ENCODE measurements around the gene NBAS. TPM values are rescaled to one million over a fixed set of nuclear protein-coding genes. Genes with fewer than 3 reads are reported as not detected.

The NBAS gene
- total RNA-seq, 3 donors from 2014 or later (not counting 1 experiment from before 2014, with no cell fraction given) = 27.8 to 34.7 (median 29.2) TPM

DNA sequence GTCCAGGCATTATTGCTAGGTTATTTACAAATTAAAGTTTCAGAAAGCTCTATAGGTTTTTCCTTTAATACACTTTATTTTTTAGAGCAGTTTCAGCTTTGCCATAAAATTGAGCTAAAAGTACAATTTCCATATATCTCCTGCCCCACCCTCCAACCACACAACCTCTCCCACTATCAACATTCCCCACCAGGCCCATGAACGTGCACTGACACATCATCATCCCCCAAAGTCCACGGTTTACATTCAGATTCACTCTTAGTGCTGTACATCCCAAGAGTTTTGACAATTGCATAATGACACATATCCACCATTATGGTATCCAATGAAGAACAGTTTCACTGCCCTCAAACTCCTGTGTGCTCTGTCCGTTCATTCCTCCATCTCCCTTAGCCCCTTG lies 139.4 kb downstream of the NBAS start:
- no peak overlapping the region for H3K27ac Mint-ChIP-seq
- WGBS (ENCODE audit: insufficient coverage) = 92% methylated on average over 3 of the region's 3 CpGs
- intact Hi-C loops (cut with micrococcal nuclease) = no loop called here
- H3K27ac ChIP-seq (ENCODE audit: low read length) = no peak overlapping the region
- no peaks in the 10 kb centered on the region for H3K9me3 Mint-ChIP-seq
- H3K36me3 Mint-ChIP-seq = no peaks in the 10 kb centered on the region
- no peak overlapping the region for H3K4me3 Mint-ChIP-seq
- H3K4me3 ChIP-seq (ENCODE audit: low read length) = no peak overlapping the region
- H3K27me3 ChIP-seq (ENCODE audit: control insufficient read depth, insufficient read depth, low read length) = no peaks in the 10 kb centered on the region
- DNase-seq (no peak), ATAC-seq (no peak)
- TF ChIP-seq, protein P1, sequence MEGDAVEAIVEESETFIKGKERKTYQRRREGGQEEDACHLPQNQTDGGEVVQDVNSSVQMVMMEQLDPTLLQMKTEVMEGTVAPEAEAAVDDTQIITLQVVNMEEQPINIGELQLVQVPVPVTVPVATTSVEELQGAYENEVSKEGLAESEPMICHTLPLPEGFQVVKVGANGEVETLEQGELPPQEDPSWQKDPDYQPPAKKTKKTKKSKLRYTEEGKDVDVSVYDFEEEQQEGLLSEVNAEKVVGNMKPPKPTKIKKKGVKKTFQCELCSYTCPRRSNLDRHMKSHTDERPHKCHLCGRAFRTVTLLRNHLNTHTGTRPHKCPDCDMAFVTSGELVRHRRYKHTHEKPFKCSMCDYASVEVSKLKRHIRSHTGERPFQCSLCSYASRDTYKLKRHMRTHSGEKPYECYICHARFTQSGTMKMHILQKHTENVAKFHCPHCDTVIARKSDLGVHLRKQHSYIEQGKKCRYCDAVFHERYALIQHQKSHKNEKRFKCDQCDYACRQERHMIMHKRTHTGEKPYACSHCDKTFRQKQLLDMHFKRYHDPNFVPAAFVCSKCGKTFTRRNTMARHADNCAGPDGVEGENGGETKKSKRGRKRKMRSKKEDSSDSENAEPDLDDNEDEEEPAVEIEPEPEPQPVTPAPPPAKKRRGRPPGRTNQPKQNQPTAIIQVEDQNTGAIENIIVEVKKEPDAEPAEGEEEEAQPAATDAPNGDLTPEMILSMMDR (IDR thresholded peaks at IDR 0.05) = no peak
- H3K9me3 ChIP-seq (ENCODE audit: control insufficient read depth, insufficient read depth, low read length) = no peaks in the 10 kb centered on the region
- H3K36me3 ChIP-seq (ENCODE audit: control insufficient read depth, insufficient read depth, low read length) = peaks cover 3% of the 10 kb centered on the region
- H3K4me1 ChIP-seq (ENCODE audit: control insufficient read depth, insufficient read depth, low read length) = no peaks in the 10 kb centered on the region
- no peaks in the 10 kb centered on the region for H3K4me1 Mint-ChIP-seq
- no peaks in the 10 kb centered on the region for H3K27me3 Mint-ChIP-seq (ENCODE audit: low read depth in 2 of 2)

DNA sequence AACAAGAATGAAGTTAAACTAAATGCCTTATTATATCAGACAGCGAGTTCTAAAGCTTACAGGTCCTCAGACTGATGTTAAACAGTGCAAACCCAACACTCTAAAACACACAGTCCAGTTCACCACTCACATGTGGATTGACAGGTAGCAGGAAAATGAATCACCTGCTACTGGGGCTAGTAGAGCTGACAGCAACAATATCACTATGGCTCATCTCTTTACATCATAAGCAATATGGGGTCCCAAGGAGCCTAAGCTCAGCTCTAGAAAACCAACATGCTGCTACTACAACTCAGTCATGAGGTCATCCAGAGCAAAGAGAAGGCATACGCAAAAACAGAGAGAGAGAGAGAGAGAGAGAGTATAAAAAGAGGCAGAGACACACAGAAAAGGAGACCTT lies 145.4 kb downstream of the NBAS start:
- Mint-ChIP-seq H3K27me3 (ENCODE audit: low read depth in 2 of 2) (no peaks in the 10 kb centered on the region), H3K9me3 (no peaks in the 10 kb centered on the region), H3K27ac (no peak overlapping the region), H3K36me3 (peaks cover 17% of the 10 kb centered on the region), H3K4me1 (no peaks in the 10 kb centered on the region), H3K4me3 (no peak overlapping the region)
- TF ChIP-seq, protein P1 (IDR thresholded peaks at IDR 0.05) = no peak
- Histone ChIP-seq H3K9me3 (ENCODE audit: control insufficient read depth, insufficient read depth, low read length) (no peaks in the 10 kb centered on the region), H3K27me3 (ENCODE audit: control insufficient read depth, insufficient read depth, low read length) (no peaks in the 10 kb centered on the region), H3K4me1 (ENCODE audit: control insufficient read depth, insufficient read depth, low read length) (no peaks in the 10 kb centered on the region), H3K36me3 (ENCODE audit: control insufficient read depth, insufficient read depth, low read length) (peaks cover 13% of the 10 kb centered on the region), H3K27ac (ENCODE audit: low read length) (no peak overlapping the region), H3K4me3 (ENCODE audit: low read length) (no peak overlapping the region)
- ATAC-seq = no peak
- no peak for DNase-seq
- 100% methylated on average over 2 of the region's 2 CpGs for WGBS (ENCODE audit: insufficient coverage)
- intact Hi-C loops (cut with micrococcal nuclease) = no loop called here

DNA sequence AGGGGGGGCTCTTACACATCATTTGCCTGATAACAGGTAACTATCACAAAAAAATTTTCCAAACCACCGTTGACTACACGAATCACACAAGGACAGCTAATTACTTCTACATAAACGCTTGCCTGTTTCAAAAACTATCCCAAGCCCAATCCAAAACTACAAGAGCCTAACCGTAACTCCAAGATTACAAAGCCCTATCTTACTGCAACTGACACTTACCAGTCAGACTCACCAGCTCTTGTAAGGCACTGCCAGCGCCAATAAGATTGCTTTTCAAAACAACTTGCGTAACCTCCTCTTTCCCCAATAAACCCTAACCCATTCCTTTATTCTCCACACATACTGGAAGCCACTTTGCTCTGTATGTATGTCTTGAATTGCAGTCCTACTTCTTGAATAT lies 148.4 kb downstream of the NBAS start:
- H3K27ac Mint-ChIP-seq = no peak overlapping the region
- TF ChIP-seq, protein P1 (IDR thresholded peaks at IDR 0.05) = no peak
- Histone ChIP-seq H3K4me3 (ENCODE audit: low read length) (no peak overlapping the region), H3K4me1 (ENCODE audit: control insufficient read depth, insufficient read depth, low read length) (no peaks in the 10 kb centered on the region), H3K27me3 (ENCODE audit: control insufficient read depth, insufficient read depth, low read length) (no peaks in the 10 kb centered on the region), H3K36me3 (ENCODE audit: control insufficient read depth, insufficient read depth, low read length) (peaks cover 18% of the 10 kb centered on the region), H3K9me3 (ENCODE audit: control insufficient read depth, insufficient read depth, low read length) (no peaks in the 10 kb centered on the region), H3K27ac (ENCODE audit: low read length) (no peak overlapping the region)
- no peaks in the 10 kb centered on the region for H3K4me1 Mint-ChIP-seq
- DNase-seq = no peak
- H3K4me3 Mint-ChIP-seq = no peak overlapping the region
- intact Hi-C loops (cut with micrococcal nuclease) = no loop called here
- peaks cover 25% of the 10 kb centered on the region for H3K36me3 Mint-ChIP-seq
- no peaks in the 10 kb centered on the region for H3K27me3 Mint-ChIP-seq (ENCODE audit: low read depth in 2 of 2)
- ATAC-seq = no peak
- 98% methylated on average over 6 of the region's 6 CpGs for WGBS (ENCODE audit: insufficient coverage)
- H3K9me3 Mint-ChIP-seq = no peaks in the 10 kb centered on the region

DNA sequence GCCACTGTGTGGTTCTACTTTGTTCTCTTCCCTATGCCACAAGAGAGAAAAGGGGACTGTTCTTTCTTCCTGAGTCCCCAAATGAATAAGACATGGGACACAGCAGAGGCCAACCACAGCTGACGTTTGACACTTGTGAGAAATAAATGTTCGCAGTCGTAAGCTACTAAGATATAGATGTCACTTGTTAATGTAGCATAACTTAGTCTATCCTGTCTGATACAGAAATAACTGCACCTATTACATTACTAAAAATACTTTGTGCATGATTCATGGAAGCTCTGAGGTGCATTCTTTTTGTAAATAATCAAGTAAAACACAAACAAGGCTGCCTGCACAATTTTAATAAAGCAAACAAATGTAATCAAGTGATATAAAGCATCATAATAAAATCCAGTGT lies 148.8 kb downstream of the NBAS start:
- no peaks in the 10 kb centered on the region for H3K27me3 Mint-ChIP-seq (ENCODE audit: low read depth in 2 of 2)
- H3K9me3 ChIP-seq (ENCODE audit: control insufficient read depth, insufficient read depth, low read length) = no peaks in the 10 kb centered on the region
- peaks cover 25% of the 10 kb centered on the region for H3K36me3 Mint-ChIP-seq
- intact Hi-C loops (cut with micrococcal nuclease) = no loop called here
- H3K27ac ChIP-seq (ENCODE audit: low read length) = no peak overlapping the region
- H3K36me3 ChIP-seq (ENCODE audit: control insufficient read depth, insufficient read depth, low read length) = peaks cover 18% of the 10 kb centered on the region
- WGBS (ENCODE audit: insufficient coverage) = 100% methylated on average over 3 of the region's 3 CpGs
- H3K4me1 Mint-ChIP-seq = no peaks in the 10 kb centered on the region
- H3K27ac Mint-ChIP-seq = no peak overlapping the region
- H3K4me3 ChIP-seq (ENCODE audit: low read length) = no peak overlapping the region
- H3K27me3 ChIP-seq (ENCODE audit: control insufficient read depth, insufficient read depth, low read length) = no peaks in the 10 kb centered on the region
- DNase-seq (no peak), ATAC-seq (no peak)
- no peak overlapping the region for H3K4me3 Mint-ChIP-seq
- H3K9me3 Mint-ChIP-seq = no peaks in the 10 kb centered on the region
- TF ChIP-seq, protein P1 (IDR thresholded peaks at IDR 0.05) = no peak
- H3K4me1 ChIP-seq (ENCODE audit: control insufficient read depth, insufficient read depth, low read length) = no peaks in the 10 kb centered on the region

Measured in natural killer cell (primary cell).